ENCODE measurements around the gene HEXB.

GRCh38 chr5:74717596-74717995 is 32.6 kb downstream of the HEXB start:
- TF ChIP-seq CTCF (IDR thresholded peaks at IDR 0.05) (no peak), POLR2A (IDR thresholded peaks at IDR 0.05) (no peak)
